Mammary epithelial cell (primary cell): ENCODE measurements around the gene ZNG1C.
"Not testable (repeated sequence)": the region's sequence is repeated elsewhere in the genome, so short reads cannot be mapped to it uniquely, and the experiment has no call there.

ENCODE experiments used
- EZH2 ChIP-seq: IDR thresholded peaks from 2 replicates; pipeline ENCODE4 v1.6.1; 2012; ENCODE audit warnings: low read length, inconsistent platforms, borderline replicate concordance
- TF ChIP-seq, protein P1 (sequence below), 2 donors: IDR thresholded peaks in 1 of 2; conservative IDR thresholded peaks in 1 of 2; 2 replicates each; pipeline ENCODE4 v1.5.1; 2011 to 2012; ENCODE audit warnings: inconsistent platforms in 2 of 2, low read length in 2 of 2, mild to moderate bottlenecking in 2 of 2, control low read depth in 1 of 2, low read depth in 1 of 2; ENCODE audit not compliant: insufficient read depth in 1 of 2; ENCODE audit errors: extremely low read depth in 1 of 2

DNA sequence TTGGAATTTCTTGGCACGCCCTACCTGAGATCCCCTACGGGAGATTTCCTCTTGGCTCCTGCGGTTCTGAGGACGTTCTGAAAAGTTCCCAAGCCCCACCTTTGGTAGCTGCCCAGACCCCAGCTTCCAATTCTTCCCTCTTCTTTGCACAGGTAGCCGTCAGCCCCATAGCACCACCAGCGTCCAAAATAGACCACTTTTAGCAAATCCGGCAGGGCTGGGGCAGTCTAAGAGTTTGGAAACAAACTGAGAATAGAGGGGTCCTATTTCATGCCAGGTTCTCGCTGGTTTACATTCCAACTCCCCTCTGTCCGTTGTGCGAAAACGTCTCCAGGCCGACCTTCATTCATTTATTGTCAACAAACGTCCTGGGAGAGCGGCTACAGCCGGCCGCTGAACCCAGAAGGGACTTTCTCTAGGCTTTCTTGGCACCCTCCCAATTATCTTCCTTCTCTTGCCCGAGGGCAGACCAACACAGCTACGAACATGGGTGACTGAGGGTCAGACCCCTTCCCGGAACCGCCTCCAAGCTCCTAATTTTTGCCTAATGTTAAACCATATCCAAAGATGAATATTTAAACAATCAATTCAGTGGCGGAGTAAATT lies 64.0 kb downstream of the ZNG1C start:
- TF ChIP-seq, protein P1, sequence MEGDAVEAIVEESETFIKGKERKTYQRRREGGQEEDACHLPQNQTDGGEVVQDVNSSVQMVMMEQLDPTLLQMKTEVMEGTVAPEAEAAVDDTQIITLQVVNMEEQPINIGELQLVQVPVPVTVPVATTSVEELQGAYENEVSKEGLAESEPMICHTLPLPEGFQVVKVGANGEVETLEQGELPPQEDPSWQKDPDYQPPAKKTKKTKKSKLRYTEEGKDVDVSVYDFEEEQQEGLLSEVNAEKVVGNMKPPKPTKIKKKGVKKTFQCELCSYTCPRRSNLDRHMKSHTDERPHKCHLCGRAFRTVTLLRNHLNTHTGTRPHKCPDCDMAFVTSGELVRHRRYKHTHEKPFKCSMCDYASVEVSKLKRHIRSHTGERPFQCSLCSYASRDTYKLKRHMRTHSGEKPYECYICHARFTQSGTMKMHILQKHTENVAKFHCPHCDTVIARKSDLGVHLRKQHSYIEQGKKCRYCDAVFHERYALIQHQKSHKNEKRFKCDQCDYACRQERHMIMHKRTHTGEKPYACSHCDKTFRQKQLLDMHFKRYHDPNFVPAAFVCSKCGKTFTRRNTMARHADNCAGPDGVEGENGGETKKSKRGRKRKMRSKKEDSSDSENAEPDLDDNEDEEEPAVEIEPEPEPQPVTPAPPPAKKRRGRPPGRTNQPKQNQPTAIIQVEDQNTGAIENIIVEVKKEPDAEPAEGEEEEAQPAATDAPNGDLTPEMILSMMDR (conservative IDR thresholded peaks at IDR 0.05 in 1 of 2, IDR thresholded peaks at IDR 0.05 in 1 of 2; ENCODE audit: extremely low read depth in 1 of 2, insufficient read depth in 1 of 2, low read depth in 1 of 2, low read length in 2 of 2): not testable (repeated sequence)
- TF ChIP-seq EZH2: not testable (repeated sequence)
